Measurements from ENCODE around the gene ABHD16A.

Gene ABHD16A

GRCh38 chr6:31654574-31655348 lies 48.4 kb downstream of the ABHD16A start:
- Histone ChIP-seq H3K27ac (no peak overlapping the region), H3K36me3 (ENCODE audit: insufficient read depth, low read length) (peaks cover 7% of the 10 kb centered on the region; the same call in 1 of the 2 replicates)

DNA sequence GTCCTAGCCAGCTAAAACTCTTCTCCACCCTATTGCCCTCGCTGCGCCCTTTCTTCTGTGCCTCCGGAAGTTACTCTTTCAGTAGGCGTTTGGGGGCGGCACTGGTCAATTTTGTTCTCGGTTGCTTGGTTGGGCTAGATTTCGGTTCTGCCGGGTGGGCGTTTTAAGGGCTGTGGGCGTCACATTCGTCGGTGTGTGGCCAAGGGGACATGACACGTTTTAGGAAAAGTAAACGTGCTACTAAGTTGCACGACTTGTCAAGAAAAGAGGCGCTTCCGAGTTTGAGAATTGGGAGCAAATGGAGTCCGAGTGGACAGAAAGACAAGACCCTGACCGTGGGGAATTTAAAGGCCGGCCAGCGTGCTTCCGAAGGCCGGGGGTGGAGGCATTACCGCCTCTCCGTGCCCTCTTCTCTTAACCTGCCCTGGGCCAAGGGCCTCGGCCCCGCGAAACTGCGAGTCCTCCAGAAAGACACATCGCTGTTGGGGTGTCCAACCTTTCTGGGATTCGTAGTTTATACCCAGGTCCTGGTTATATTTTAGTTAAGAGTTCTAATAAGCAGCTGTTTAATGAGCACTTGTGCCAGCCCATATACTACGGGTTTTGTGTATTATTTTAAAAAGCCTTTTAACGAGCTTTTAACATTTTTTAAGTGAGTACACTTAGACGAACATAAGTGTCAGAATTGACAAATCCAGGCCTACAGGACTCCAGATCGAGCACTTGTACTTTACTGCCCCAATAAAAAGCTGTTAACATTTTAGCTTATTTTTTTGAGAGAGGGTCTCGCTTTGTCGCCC lies 50.0 kb downstream of the ABHD16A start:
- H3K27ac ChIP-seq = peak overlapping the region; percentile 95
- TF ChIP-seq FOXP2 (optimal IDR thresholded peaks at IDR 0.05; ENCODE audit: control extremely low read depth, extremely low read length, insufficient read depth) (no peak), POLR2AphosphoS5 (IDR thresholded peaks at IDR 0.05; ENCODE audit: borderline replicate concordance, low read depth, low read length) (peak; percentile 84)
- no peak for DNase-seq (ENCODE audit: low read depth, low spot score)
- peak overlapping the region; percentile 84 for H3K9ac ChIP-seq (ENCODE audit: insufficient read length)
- peak overlapping the region; percentile 85 for H3K4me3 ChIP-seq
- H3K36me3 ChIP-seq (ENCODE audit: insufficient read depth, low read length) = peaks cover 22% of the 10 kb centered on the region
- no peaks in the 10 kb centered on the region for H3K9me3 ChIP-seq (ENCODE audit: low read depth, low read length)

More at GRCh38 chr6:31654574-31655348, 48.4 kb downstream of the ABHD16A start:
- Histone ChIP-seq H3K9me3 (ENCODE audit: low read depth, low read length) (no peaks in the 10 kb centered on the region), H3K9ac (ENCODE audit: insufficient read length) (no peak overlapping the region), H3K4me3 (no peak overlapping the region)
- DNase-seq (ENCODE audit: low read depth, low spot score) = no peak
- no peak for TF ChIP-seq POLR2AphosphoS5 (IDR thresholded peaks at IDR 0.05; ENCODE audit: borderline replicate concordance, low read depth, low read length)
- no peak for TF ChIP-seq FOXP2 (optimal IDR thresholded peaks at IDR 0.05; ENCODE audit: control extremely low read depth, extremely low read length, insufficient read depth)
- TF ChIP-seq EZH2 (IDR thresholded peaks at IDR 0.05) = no peak

DNA sequence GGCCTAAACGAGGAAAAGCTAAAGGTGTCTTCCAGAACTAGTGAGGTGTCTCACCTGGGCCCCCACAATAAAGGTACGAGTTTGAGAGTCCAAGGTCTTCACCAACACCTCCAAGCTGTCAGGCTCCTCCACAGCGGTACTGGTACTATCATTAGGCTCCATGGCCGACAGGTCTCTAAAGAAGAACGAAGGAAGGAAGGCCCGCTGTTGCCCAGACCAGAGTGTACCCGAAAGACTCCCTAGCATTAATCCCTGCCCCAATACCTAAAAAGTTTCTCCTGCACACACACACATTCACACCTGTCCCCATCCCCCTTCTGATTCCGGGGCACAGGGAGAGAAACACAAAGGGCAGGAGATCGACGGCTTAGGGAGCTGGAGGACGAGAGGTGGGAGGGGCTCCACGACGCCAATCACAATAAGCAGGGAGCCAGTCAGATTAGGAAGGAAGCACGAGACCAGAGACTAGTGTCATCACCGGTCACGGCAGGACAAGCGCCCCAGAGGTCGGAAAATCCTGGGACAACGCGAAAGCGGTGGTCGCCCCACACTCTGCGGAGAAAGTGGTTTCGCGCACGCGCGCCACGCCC lies 51.4 kb downstream of the ABHD16A start:
- TF ChIP-seq POLR2AphosphoS5 (IDR thresholded peaks at IDR 0.05; ENCODE audit: borderline replicate concordance, low read depth, low read length) (no peak), FOXP2 (optimal IDR thresholded peaks at IDR 0.05; ENCODE audit: control extremely low read depth, extremely low read length, insufficient read depth) (no peak), EZH2 (IDR thresholded peaks at IDR 0.05) (no peak)
- 0 out of 2 replicates have a peak overlapping the region, but pooled peaks have one; percentile 95 for H3K27ac ChIP-seq
- peaks cover 33% of the 10 kb centered on the region for H3K36me3 ChIP-seq (ENCODE audit: insufficient read depth, low read length)
- peak overlapping the region; percentile 85 for H3K4me3 ChIP-seq
- no peaks in the 10 kb centered on the region for H3K9me3 ChIP-seq (ENCODE audit: low read depth, low read length)
- no peak for DNase-seq (ENCODE audit: low read depth, low spot score)
- peak overlapping the region; percentile 84 for H3K9ac ChIP-seq (ENCODE audit: insufficient read length)

DNA sequence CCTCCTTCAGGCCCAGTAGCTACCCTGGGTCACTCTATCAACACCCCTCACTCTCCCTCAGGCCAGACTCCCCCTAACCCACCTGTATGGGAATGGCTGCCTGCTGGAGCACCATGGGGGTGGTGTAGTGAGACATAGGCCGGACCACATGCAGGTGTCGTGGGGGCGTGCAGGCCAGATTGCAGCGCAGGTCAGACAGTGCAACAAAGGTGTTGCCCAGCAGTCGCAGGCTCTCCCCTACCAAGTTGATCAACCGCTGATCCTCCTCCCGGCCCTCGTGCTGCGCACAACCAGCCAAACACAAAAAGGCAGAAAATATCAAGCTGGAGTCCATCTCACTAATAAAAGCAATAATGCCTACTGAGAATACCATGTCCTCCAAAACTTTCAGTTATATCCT lies 57.8 kb downstream of the ABHD16A start:
- Histone ChIP-seq H3K36me3 (ENCODE audit: insufficient read depth, low read length) (peaks cover 83% of the 10 kb centered on the region), H3K9me3 (ENCODE audit: low read depth, low read length) (no peaks in the 10 kb centered on the region), H3K4me3 (no peak overlapping the region), H3K9ac (ENCODE audit: insufficient read length) (no peak overlapping the region), H3K27ac (no peak overlapping the region)
- DNase-seq (ENCODE audit: low read depth, low spot score) = no peak
- no peak for TF ChIP-seq POLR2AphosphoS5 (IDR thresholded peaks at IDR 0.05; ENCODE audit: borderline replicate concordance, low read depth, low read length)
- no peak for TF ChIP-seq EZH2 (IDR thresholded peaks at IDR 0.05)
- no peak for TF ChIP-seq FOXP2 (optimal IDR thresholded peaks at IDR 0.05; ENCODE audit: control extremely low read depth, extremely low read length, insufficient read depth)

- Histone ChIP-seq H3K27ac (no peak overlapping the region), H3K9me3 (ENCODE audit: low read depth, low read length) (no peaks in the 10 kb centered on the region), H3K36me3 (ENCODE audit: insufficient read depth, low read length) (peaks cover 87% of the 10 kb centered on the region), H3K4me3 (no peak overlapping the region), H3K9ac (ENCODE audit: insufficient read length) (no peak overlapping the region)
- TF ChIP-seq FOXP2 (optimal IDR thresholded peaks at IDR 0.05; ENCODE audit: control extremely low read depth, extremely low read length, insufficient read depth) (no peak), EZH2 (IDR thresholded peaks at IDR 0.05) (no peak), POLR2AphosphoS5 (IDR thresholded peaks at IDR 0.05; ENCODE audit: borderline replicate concordance, low read depth, low read length) (no peak)
- DNase-seq (ENCODE audit: low read depth, low spot score) = no peak
Measured at GRCh38 chr6:31643818-31644454, 59.2 kb downstream of the ABHD16A start.

DNA sequence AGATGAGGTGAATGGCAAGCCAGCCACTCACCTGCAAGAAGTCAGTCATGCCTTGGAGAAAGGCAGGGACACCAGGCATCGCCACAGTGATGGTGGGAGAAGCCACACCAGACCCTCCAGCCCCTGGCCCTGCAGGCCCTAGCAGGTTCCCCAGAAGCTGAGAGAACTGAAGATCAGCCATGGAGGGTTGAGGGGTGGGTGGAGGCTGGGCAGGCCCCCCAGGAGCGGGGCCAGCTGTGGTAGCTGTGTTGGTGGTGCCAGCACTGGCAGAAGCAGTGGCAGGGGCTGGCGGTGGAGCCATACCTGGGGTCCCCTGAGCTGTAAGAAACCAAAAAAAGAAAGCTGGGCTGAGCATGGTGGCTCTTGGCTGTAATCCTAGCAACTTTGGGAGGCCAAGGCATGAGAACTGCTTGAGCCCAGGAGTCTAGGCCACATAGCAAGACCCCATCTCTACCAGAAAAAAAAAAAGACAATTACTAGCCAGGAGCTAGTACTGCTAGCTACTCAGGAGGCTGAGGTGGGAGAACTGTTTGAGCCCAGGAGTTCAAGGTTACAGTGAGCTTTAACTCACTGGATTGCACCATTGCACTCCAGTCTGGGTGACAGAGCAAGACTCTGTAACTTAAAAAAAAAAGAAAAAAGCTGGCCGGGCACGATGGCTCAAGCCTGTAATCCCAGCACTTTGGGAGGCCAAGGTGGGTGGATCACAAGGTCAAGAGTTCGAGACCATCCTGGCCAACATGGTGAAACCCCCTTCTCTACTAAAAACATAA lies 60.1 kb downstream of the ABHD16A start:
- H3K9ac ChIP-seq (ENCODE audit: insufficient read length) = no peak overlapping the region
- DNase-seq (ENCODE audit: low read depth, low spot score) = no peak
- no peak overlapping the region for H3K27ac ChIP-seq
- TF ChIP-seq FOXP2 (optimal IDR thresholded peaks at IDR 0.05; ENCODE audit: control extremely low read depth, extremely low read length, insufficient read depth) = no peak
- TF ChIP-seq POLR2AphosphoS5 (IDR thresholded peaks at IDR 0.05; ENCODE audit: borderline replicate concordance, low read depth, low read length) = no peak
- no peak for TF ChIP-seq EZH2 (IDR thresholded peaks at IDR 0.05)
- no peak overlapping the region for H3K4me3 ChIP-seq
- H3K9me3 ChIP-seq (ENCODE audit: low read depth, low read length) = no peaks in the 10 kb centered on the region
- peaks cover 84% of the 10 kb centered on the region for H3K36me3 ChIP-seq (ENCODE audit: insufficient read depth, low read length)

DNA sequence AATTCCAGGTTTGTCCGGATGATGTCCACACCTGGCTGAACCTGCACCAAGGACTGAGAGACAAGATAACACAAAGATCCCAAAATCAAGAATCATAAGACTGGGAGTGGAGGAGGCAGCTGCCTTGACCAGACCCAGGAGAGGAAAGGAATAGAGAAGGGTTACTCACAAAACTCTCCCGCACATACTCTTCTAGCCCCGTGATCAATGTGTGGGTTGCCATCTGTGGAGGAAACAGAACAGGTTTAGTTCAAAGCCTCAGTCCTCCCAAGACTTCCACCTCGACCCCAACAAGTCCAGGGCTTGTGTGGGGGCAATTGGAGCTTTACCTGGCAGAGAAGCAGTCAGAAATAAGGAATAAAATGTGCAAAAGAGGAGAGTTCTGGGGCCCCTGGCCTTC lies 61.8 kb downstream of the ABHD16A start:
- H3K36me3 ChIP-seq (ENCODE audit: insufficient read depth, low read length) = peaks cover 88% of the 10 kb centered on the region
- H3K9ac ChIP-seq (ENCODE audit: insufficient read length) = no peak overlapping the region
- no peaks in the 10 kb centered on the region for H3K9me3 ChIP-seq (ENCODE audit: low read depth, low read length)
- TF ChIP-seq EZH2 (IDR thresholded peaks at IDR 0.05) (no peak), FOXP2 (optimal IDR thresholded peaks at IDR 0.05; ENCODE audit: control extremely low read depth, extremely low read length, insufficient read depth) (no peak), POLR2AphosphoS5 (IDR thresholded peaks at IDR 0.05; ENCODE audit: borderline replicate concordance, low read depth, low read length) (no peak)
- H3K4me3 ChIP-seq = no peak overlapping the region
- DNase-seq (ENCODE audit: low read depth, low spot score) = no peak
- no peak overlapping the region for H3K27ac ChIP-seq
